WERI-Rb-1 (cell line): Measurements from ENCODE around the gene RRP36.

Experiments used
- DNase-seq: peaks from one replicate; pipeline ENCODE4 v3.0.0-alpha.2; 2020
- H3K27ac ChIP-seq: fragments of 250-450 bp; sonication (Bioruptor Pico); 2 replicates; pipeline ENCODE4 v1.5.1; 2020; ENCODE audit warnings: mild to moderate bottlenecking, moderate library complexity
- H3K27me3 ChIP-seq: fragments of 250-450 bp; sonication (Bioruptor Pico); 2 replicates; pipeline ENCODE4 v1.5.1; 2021; ENCODE audit warnings: mild to moderate bottlenecking, low read depth, moderate library complexity; ENCODE audit not compliant: insufficient read depth, severe bottlenecking
- H3K36me3 ChIP-seq: fragments of 250-450 bp; sonication (Bioruptor Pico); 2 replicates; pipeline ENCODE4 v1.5.1; 2020; ENCODE audit warnings: mild to moderate bottlenecking, moderate library complexity
- H3K4me3 ChIP-seq: 2 replicates; pipeline ENCODE4 v1.5.1; 2011; ENCODE audit warnings: low read depth, mild to moderate bottlenecking, control low read depth, low read length
- H3K9me3 ChIP-seq: fragments of 250-450 bp; sonication (Bioruptor Pico); 2 replicates; pipeline ENCODE4 v1.5.1; 2021; ENCODE audit warnings: mild to moderate bottlenecking, moderate library complexity; ENCODE audit not compliant: severe bottlenecking
- CTCF ChIP-seq: IDR thresholded peaks from 2 replicates; pipeline ENCODE4 v1.5.1; 2011; ENCODE audit warnings: low read depth, mild to moderate bottlenecking, control low read depth, inconsistent platforms, low read length

Gene RRP36

GRCh38 chr6:43029120-43029519 is 7.7 kb downstream of the RRP36 start:
- H3K27me3 ChIP-seq = no peaks in the 10 kb centered on the region
- DNase-seq = no peak
- no peak overlapping the region for H3K4me3 ChIP-seq
- peaks cover 99% of the 10 kb centered on the region for H3K36me3 ChIP-seq
- no peak overlapping the region for H3K27ac ChIP-seq
- no peaks in the 10 kb centered on the region for H3K9me3 ChIP-seq
- TF ChIP-seq CTCF = no peak

- H3K36me3 ChIP-seq = peaks cover 97% of the 10 kb centered on the region
- no peak overlapping the region for H3K27ac ChIP-seq
Measured at GRCh38 chr6:43032326-43032725, 10.9 kb downstream of the RRP36 start.

GRCh38 chr6:43033496-43034189 is 12.2 kb downstream of the RRP36 start:
- TF ChIP-seq CTCF = no peak
- Histone ChIP-seq H3K27ac (no peak overlapping the region), H3K9me3 (no peaks in the 10 kb centered on the region), H3K36me3 (peaks cover 97% of the 10 kb centered on the region), H3K4me3 (no peak overlapping the region), H3K27me3 (no peaks in the 10 kb centered on the region)
- DNase-seq = no peak

More at GRCh38 chr6:43032326-43032725, 10.9 kb downstream of the RRP36 start:
- no peaks in the 10 kb centered on the region for H3K9me3 ChIP-seq
- no peak for DNase-seq
- no peak overlapping the region for H3K4me3 ChIP-seq
- TF ChIP-seq CTCF = no peak
- no peaks in the 10 kb centered on the region for H3K27me3 ChIP-seq

- H3K27ac ChIP-seq = no peak overlapping the region
- H3K9me3 ChIP-seq = no peaks in the 10 kb centered on the region
- TF ChIP-seq CTCF = no peak; the same call in 1 of the 2 replicates
- H3K36me3 ChIP-seq = peaks cover 97% of the 10 kb centered on the region
- H3K27me3 ChIP-seq = no peaks in the 10 kb centered on the region
- no peak overlapping the region for H3K4me3 ChIP-seq
- no peak for DNase-seq
Measured at GRCh38 chr6:43034190-43034525, 12.7 kb downstream of the RRP36 start.

GRCh38 chr6:43035495-43036194 is 14.2 kb downstream of the RRP36 start:
- H3K27ac ChIP-seq = no peak overlapping the region; the same call in 1 of the 2 replicates
- no peak for TF ChIP-seq CTCF

More at GRCh38 chr6:43035495-43036194, 14.2 kb downstream of the RRP36 start:
- no peak for DNase-seq
- H3K4me3 ChIP-seq = no peak overlapping the region
- H3K9me3 ChIP-seq = no peaks in the 10 kb centered on the region
- no peaks in the 10 kb centered on the region for H3K27me3 ChIP-seq
- peaks cover 94% of the 10 kb centered on the region for H3K36me3 ChIP-seq
